SU-DHL-6 (cell line): ENCODE data around the gene OR2F1.

Source experiments
- H2AFZ ChIP-seq: fragments of 200-600 bp; sonication (generic); 2 replicates; pipeline ENCODE4 v1.6.1; 2014; ENCODE audit warnings: low read depth, mild to moderate bottlenecking, moderate library complexity, mixed read lengths, antibody characterized with exemption, low read length; ENCODE audit not compliant: severe bottlenecking
- H3F3A ChIP-seq: fragments of 200-600 bp; shearing (Covaris generic); 2 replicates; pipeline ENCODE4 v1.6.0; 2016; ENCODE audit warnings: antibody characterized with exemption, mild to moderate bottlenecking; ENCODE audit not compliant: insufficient read depth
- H3K27ac ChIP-seq: fragments of 200-600 bp; sonication (generic); 2 replicates; pipeline ENCODE4 v1.5.1; 2016; ENCODE audit warnings: low read depth, mild to moderate bottlenecking, low read length, moderate library complexity, mixed read lengths
- H3K27me3 ChIP-seq: fragments of 200-600 bp; sonication (generic), shearing (Covaris generic); 2 replicates; pipeline ENCODE4 v1.6.0; 2014; ENCODE audit warnings: mild to moderate bottlenecking, low read length
- H3K36me3 ChIP-seq: fragments of 200-600 bp; sonication (generic); 2 replicates; pipeline ENCODE4 v1.6.1; 2014; ENCODE audit warnings: mild to moderate bottlenecking, low read length, mixed read lengths
- H3K4me2 ChIP-seq: fragments of 300-600, 200-600 bp; shearing (Covaris generic), sonication (generic); 2 replicates; pipeline ENCODE4 v1.6.0; 2014; ENCODE audit warnings: low read length, low read depth, mild to moderate bottlenecking; ENCODE audit not compliant: poor library complexity, severe bottlenecking
- H3K4me3 ChIP-seq: fragments of 200-600 bp; sonication (generic); 2 replicates; pipeline ENCODE4 v1.5.1; 2014; ENCODE audit warnings: antibody characterized with exemption, low read length, mild to moderate bottlenecking, mixed read lengths; ENCODE audit not compliant: insufficient read depth, poor library complexity, severe bottlenecking
- H3K79me2 ChIP-seq: fragments of 200-600 bp; sonication (generic); 2 replicates; pipeline ENCODE4 v1.6.1; 2014; ENCODE audit warnings: mild to moderate bottlenecking, low read length, moderate library complexity; ENCODE audit not compliant: insufficient read depth
- H3K9ac ChIP-seq: fragments of 200-600 bp; sonication (generic); 2 replicates; pipeline ENCODE4 v1.7.0; 2014; ENCODE audit warnings: mild to moderate bottlenecking, low read length
- H3K9me2 ChIP-seq: fragments of 200-600 bp; sonication (generic); replicated peaks from 2 replicates; pipeline ENCODE4 v1.6.1; 2014; ENCODE audit warnings: low read length; ENCODE audit not compliant: insufficient read depth
- H3K9me3 ChIP-seq: fragments of 200-600 bp; sonication (generic); 2 replicates; pipeline ENCODE4 v1.6.1; 2014; ENCODE audit warnings: low read length, mixed read lengths; ENCODE audit not compliant: insufficient read depth
- H4K20me1 ChIP-seq: fragments of 200-600 bp; sonication (generic); 2 replicates; pipeline ENCODE4 v1.6.1; 2014; ENCODE audit warnings: low read depth, mild to moderate bottlenecking, antibody characterized with exemption, low read length, moderate library complexity, mixed read lengths
- CTCF ChIP-seq: fragments of 200-600 bp; sonication (generic); IDR thresholded peaks from one replicate; pipeline ENCODE4 v1.5.1; 2017; ENCODE audit warnings: antibody characterized with exemption, mild to moderate bottlenecking, low read length, moderate library complexity; ENCODE audit not compliant: insufficient read depth, poor library complexity, severe bottlenecking
- EZH2phosphoT487 ChIP-seq: fragments of 200-600 bp; sonication (generic), shearing (Covaris generic); conservative IDR thresholded peaks from 2 replicates; pipeline ENCODE4 v1.6.1; 2018; ENCODE audit warnings: mild to moderate bottlenecking, antibody characterized with exemption, low read length, moderate library complexity, mixed read lengths

The OR2F1 gene

DNA sequence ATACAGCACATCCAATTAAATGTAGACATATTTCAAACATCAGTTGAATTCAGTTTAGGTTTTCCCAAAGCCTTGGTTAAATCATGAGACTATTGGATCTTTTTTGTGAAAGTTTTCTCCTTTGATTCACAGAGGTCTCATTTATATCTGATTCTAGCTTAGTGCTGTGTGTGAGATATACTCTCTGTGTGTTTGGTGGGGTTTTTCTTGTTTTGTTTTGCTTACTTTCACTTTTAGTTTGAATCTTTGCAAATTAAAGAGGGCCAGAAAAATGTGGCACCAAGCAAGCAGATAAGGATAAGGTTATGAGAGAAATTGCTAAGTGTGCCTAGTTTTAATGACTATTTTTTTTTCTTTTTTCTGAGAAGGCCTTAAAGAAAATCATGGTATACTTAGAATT lies 32.9 kb downstream of the OR2F1 start:
- no peak for TF ChIP-seq EZH2phosphoT487
- H3K27me3 ChIP-seq, result no peaks in the 10 kb centered on the region
- H3K27ac ChIP-seq, result no peak overlapping the region
- H4K20me1 ChIP-seq, result no peaks in the 10 kb centered on the region
- no peaks in the 10 kb centered on the region for H3K9me2 ChIP-seq
- H3F3A ChIP-seq, result no peaks in the 10 kb centered on the region
- H2AFZ ChIP-seq, result no peak overlapping the region
- no peak overlapping the region for H3K4me3 ChIP-seq
- H3K4me2 ChIP-seq, result no peak overlapping the region
- H3K36me3 ChIP-seq, result no peaks in the 10 kb centered on the region
- H3K9ac ChIP-seq, result no peak overlapping the region
- H3K9me3 ChIP-seq, result no peaks in the 10 kb centered on the region
- H3K79me2 ChIP-seq, result no peaks in the 10 kb centered on the region

GRCh38 chr7:143988976-143989745 lies 34.5 kb downstream of the OR2F1 start:
- Histone ChIP-seq H4K20me1 (no peaks in the 10 kb centered on the region), H3K9ac (no peak overlapping the region), H3K4me2 (no peak overlapping the region), H3K9me2 (no peaks in the 10 kb centered on the region), H3K9me3 (no peaks in the 10 kb centered on the region), H2AFZ (no peak overlapping the region), H3K79me2 (no peaks in the 10 kb centered on the region), H3K4me3 (no peak overlapping the region), H3K27me3 (no peaks in the 10 kb centered on the region), H3K27ac (no peak overlapping the region), H3K36me3 (no peaks in the 10 kb centered on the region), H3F3A (no peaks in the 10 kb centered on the region)
- TF ChIP-seq CTCF (no peak), EZH2phosphoT487 (no peak)

DNA sequence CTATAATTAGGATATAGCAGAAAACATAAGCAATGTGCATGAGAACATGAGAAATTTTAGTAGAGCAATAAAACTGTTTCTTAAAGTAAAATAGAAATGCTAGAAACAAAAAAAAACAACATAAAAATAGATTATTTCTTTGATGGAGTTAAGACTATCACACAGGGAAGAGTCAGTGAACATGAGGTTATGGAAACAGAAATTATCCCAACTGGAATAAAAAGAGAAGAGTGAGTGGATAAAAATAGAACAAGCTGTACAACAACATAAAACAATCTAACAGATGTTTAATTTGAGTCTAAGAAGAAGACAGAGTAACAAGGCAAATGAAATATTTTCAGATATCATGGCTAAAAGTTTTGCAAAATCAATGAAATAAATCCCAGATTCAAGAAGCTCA lies 38.0 kb downstream of the OR2F1 start:
- no peaks in the 10 kb centered on the region for H3K79me2 ChIP-seq
- H3K36me3 ChIP-seq, result no peaks in the 10 kb centered on the region
- no peak overlapping the region for H3K4me2 ChIP-seq
- H2AFZ ChIP-seq, result no peak overlapping the region
- H4K20me1 ChIP-seq, result no peaks in the 10 kb centered on the region
- H3K27me3 ChIP-seq, result no peaks in the 10 kb centered on the region
- no peak overlapping the region for H3K27ac ChIP-seq
- H3K9me2 ChIP-seq, result no peaks in the 10 kb centered on the region
- no peaks in the 10 kb centered on the region for H3K9me3 ChIP-seq
- H3K9ac ChIP-seq, result no peak overlapping the region
- TF ChIP-seq CTCF, result no peak
- no peak for TF ChIP-seq EZH2phosphoT487
- no peaks in the 10 kb centered on the region for H3F3A ChIP-seq
- H3K4me3 ChIP-seq, result no peak overlapping the region

- no peaks in the 10 kb centered on the region for H3K9me2 ChIP-seq
- H3K36me3 ChIP-seq, result no peaks in the 10 kb centered on the region
- H3K9ac ChIP-seq, result no peak overlapping the region
- H3F3A ChIP-seq, result no peaks in the 10 kb centered on the region
- no peak overlapping the region for H3K27ac ChIP-seq
- no peaks in the 10 kb centered on the region for H3K27me3 ChIP-seq
- no peak overlapping the region for H3K4me3 ChIP-seq
- no peaks in the 10 kb centered on the region for H3K79me2 ChIP-seq
- H3K4me2 ChIP-seq, result no peak overlapping the region
- no peak for TF ChIP-seq EZH2phosphoT487
- no peak for TF ChIP-seq CTCF
- H2AFZ ChIP-seq, result no peak overlapping the region
- H4K20me1 ChIP-seq, result no peaks in the 10 kb centered on the region
- H3K9me3 ChIP-seq, result no peaks in the 10 kb centered on the region
Observed at GRCh38 chr7:143993924-143994323, 39.3 kb downstream of the OR2F1 start.
